Measurements from ENCODE around the gene PCNX2.

DNA sequence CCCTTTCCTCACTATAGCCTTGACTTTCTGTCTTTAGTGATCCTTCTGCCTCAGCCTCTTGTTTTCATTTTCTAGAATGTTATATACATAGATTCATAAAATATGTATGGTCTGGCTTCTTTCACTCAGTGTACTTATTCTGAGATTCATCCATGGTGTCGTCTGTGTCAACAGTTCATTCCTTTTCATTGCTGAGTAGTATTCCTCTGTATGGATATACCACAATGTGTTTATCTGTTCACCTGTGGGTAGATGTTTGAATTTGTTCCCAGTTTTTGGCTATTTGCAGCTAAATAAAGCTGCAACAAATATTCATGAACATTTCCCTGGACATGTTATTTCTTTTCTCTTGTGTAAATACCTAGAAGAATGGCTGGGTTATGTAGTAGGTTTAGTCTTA is 131.8 kb downstream of the PCNX2 start:
- no peak for TF ChIP-seq ZNF121 (tag by site-specific recombination; IDR thresholded peaks at IDR 0.05)
- TF ChIP-seq YY1 (tag by site-specific recombination; IDR thresholded peaks at IDR 0.05): no peak
- TF ChIP-seq, protein P1, sequence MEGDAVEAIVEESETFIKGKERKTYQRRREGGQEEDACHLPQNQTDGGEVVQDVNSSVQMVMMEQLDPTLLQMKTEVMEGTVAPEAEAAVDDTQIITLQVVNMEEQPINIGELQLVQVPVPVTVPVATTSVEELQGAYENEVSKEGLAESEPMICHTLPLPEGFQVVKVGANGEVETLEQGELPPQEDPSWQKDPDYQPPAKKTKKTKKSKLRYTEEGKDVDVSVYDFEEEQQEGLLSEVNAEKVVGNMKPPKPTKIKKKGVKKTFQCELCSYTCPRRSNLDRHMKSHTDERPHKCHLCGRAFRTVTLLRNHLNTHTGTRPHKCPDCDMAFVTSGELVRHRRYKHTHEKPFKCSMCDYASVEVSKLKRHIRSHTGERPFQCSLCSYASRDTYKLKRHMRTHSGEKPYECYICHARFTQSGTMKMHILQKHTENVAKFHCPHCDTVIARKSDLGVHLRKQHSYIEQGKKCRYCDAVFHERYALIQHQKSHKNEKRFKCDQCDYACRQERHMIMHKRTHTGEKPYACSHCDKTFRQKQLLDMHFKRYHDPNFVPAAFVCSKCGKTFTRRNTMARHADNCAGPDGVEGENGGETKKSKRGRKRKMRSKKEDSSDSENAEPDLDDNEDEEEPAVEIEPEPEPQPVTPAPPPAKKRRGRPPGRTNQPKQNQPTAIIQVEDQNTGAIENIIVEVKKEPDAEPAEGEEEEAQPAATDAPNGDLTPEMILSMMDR (tag by site-specific recombination; IDR thresholded peaks at IDR 0.05): no peak
- TF ChIP-seq, protein P2, sequence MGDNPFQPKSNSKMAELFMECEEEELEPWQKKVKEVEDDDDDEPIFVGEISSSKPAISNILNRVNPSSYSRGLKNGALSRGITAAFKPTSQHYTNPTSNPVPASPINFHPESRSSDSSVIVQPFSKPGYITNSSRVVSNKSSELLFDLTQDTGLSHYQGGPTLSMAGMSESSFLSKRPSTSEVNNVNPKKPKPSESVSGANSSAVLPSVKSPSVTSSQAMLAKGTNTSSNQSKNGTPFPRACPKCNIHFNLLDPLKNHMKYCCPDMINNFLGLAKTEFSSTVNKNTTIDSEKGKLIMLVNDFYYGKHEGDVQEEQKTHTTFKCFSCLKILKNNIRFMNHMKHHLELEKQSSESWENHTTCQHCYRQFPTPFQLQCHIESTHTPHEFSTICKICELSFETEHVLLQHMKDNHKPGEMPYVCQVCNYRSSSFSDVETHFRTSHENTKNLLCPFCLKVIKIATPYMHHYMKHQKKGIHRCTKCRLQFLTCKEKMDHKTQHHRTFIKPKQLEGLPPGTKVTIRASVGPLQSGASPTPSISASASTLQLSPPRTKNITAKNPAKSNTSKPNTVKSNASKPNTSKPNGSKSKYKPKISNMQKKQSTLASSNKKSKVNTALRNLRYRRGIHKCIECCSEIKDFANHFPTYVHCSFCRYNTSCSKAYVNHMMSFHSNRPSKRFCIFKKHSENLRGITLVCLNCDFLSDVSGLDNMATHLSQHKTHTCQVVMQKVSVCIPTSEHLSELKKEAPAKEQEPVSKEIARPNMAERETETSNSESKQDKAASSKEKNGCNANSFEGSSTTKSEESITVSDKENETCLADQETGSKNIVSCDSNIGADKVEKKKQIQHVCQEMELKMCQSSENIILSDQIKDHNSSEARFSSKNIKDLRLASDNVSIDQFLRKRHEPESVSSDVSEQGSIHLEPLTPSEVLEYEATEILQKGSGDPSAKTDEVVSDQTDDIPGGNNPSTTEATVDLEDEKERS (tag by site-specific recombination; IDR thresholded peaks at IDR 0.05): no peak
- no peak for TF ChIP-seq ZNF16 (tag by site-specific recombination; IDR thresholded peaks at IDR 0.05; ENCODE audit: low read depth)
- TF ChIP-seq ZNF701 (tag by site-specific recombination; IDR thresholded peaks at IDR 0.05): no peak
- no peak for TF ChIP-seq ZBTB7A (tag by site-specific recombination; IDR thresholded peaks at IDR 0.05; ENCODE audit: low read depth)
- TF ChIP-seq, protein P3, sequence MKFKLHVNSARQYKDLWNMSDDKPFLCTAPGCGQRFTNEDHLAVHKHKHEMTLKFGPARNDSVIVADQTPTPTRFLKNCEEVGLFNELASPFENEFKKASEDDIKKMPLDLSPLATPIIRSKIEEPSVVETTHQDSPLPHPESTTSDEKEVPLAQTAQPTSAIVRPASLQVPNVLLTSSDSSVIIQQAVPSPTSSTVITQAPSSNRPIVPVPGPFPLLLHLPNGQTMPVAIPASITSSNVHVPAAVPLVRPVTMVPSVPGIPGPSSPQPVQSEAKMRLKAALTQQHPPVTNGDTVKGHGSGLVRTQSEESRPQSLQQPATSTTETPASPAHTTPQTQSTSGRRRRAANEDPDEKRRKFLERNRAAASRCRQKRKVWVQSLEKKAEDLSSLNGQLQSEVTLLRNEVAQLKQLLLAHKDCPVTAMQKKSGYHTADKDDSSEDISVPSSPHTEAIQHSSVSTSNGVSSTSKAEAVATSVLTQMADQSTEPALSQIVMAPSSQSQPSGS (tag by site-specific recombination; IDR thresholded peaks at IDR 0.05; ENCODE audit: low read depth): no peak
- no peak for TF ChIP-seq SETDB1 (IDR thresholded peaks at IDR 0.05; ENCODE audit: insufficient read length, low read length)
- no peak for TF ChIP-seq ZNF341 (tag by site-specific recombination; IDR thresholded peaks at IDR 0.05; ENCODE audit: low read depth)
- TF ChIP-seq ZNF521 (tag by site-specific recombination; IDR thresholded peaks at IDR 0.05): no peak
- no peak for TF ChIP-seq ZBTB1 (tag by site-specific recombination; IDR thresholded peaks at IDR 0.05)
- TF ChIP-seq ZNF202 (tag by site-specific recombination; IDR thresholded peaks at IDR 0.05; ENCODE audit: borderline replicate concordance): no peak
- no peak for TF ChIP-seq ZNF24 (tag by site-specific recombination; IDR thresholded peaks at IDR 0.05)
